Activated T-cell treated with anti-CD3 and anti-CD28 coated beads, Interleukin-2, amount 50 U/mL, for 4 hours (primary cell): ENCODE data around the gene RIT2. TPM values are rescaled to one million over a fixed set of nuclear protein-coding genes. Genes with fewer than 3 reads are reported as not detected.

Source experiments
- ATAC-seq, 2 donors: fragments of 200-7000 bp; cut with Tn5 transposase; one replicate each; pipeline ENCODE4 v1.10.0; 2021
- DNase-seq: peaks from one replicate; pipeline ENCODE4 v3.0.0-alpha.2; 2020
- H3K27me3 Mint-ChIP-seq: one replicate; pipeline ENCODE4 v1.8.0; 2021; ENCODE audit warnings: low read depth, mixed read lengths
- H3K36me3 Mint-ChIP-seq: one replicate; pipeline ENCODE4 v1.8.0; 2022; ENCODE audit warnings: mixed read lengths; ENCODE audit not compliant: insufficient read depth
- H3K4me1 Mint-ChIP-seq: one replicate; pipeline ENCODE4 v1.8.0; 2021; ENCODE audit warnings: low read depth, mixed read lengths
- H3K4me3 Mint-ChIP-seq: one replicate; pipeline ENCODE4 v1.8.0; 2021; ENCODE audit warnings: mild to moderate bottlenecking, moderate library complexity, mixed read lengths
- H3K9me3 Mint-ChIP-seq: one replicate; pipeline ENCODE4 v1.8.0; 2021; ENCODE audit warnings: mixed read lengths
- total RNA-seq, 3 donors: library from RNA; stranded (reverse); gene quantifications; one replicate each; pipeline ENCODE4 v1.2.1, GENCODE V29; 2021

Gene RIT2
- total RNA-seq, 3 donors from 2014 or later: not detected

DNA sequence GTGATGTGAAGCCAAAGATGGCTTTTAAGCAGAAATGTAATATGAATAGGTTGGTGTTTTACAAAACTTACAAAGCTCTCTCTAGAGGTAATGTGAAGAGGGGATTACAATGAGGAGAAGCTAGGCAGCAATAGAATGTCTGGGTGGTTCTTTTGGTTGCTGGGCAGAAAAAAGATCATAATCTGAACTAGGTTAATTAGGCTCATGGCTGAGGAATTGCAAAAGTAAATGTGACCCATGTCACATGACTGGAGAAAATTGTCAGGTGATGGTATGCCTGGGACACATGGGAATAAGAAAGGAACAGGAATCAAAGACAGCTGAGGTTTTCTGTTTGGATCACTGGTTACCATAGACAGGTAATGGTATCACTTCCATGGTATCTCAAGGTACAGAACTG is 7.5 kb upstream of the RIT2 start:
- ATAC-seq (no peak), DNase-seq (no peak)
- no peak overlapping the region for H3K4me3 Mint-ChIP-seq
- H3K4me1 Mint-ChIP-seq: no peaks in the 10 kb centered on the region
- no peaks in the 10 kb centered on the region for H3K27me3 Mint-ChIP-seq
- no peaks in the 10 kb centered on the region for H3K9me3 Mint-ChIP-seq
- H3K36me3 Mint-ChIP-seq: no peaks in the 10 kb centered on the region

DNA sequence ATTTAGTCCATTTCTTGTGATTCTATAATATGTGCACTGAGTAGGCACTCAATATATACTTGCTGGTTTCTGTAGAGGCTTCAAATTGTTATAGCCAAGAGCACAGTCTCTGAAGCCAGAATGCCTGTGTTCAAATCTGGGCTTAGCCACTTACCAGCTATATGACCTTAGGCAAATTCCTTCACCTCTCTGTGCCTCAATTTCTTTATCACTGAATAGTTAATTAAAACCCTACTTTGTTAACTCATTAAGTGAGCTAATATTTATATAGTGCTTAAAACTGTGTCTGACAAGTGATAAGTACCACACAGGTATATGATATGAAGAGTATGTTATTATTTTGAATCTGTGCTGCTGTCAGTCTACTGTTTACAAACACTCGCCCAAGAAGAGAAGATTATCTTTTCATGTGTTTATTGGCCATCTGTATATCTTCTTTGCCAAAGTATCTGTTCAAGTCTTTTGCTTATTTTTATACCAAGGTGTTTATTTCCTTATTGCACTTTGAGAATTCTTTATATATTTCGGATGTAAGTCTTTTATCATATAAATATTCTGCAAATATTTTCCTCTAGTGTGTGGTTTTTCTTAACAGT is 1.3 kb upstream of the RIT2 start:
- DNase-seq (no peak), ATAC-seq (no peak)
- Mint-ChIP-seq H3K4me3 (no peak overlapping the region), H3K4me1 (no peaks in the 10 kb centered on the region), H3K27me3 (no peaks in the 10 kb centered on the region), H3K36me3 (no peaks in the 10 kb centered on the region), H3K9me3 (no peaks in the 10 kb centered on the region)

- no peak overlapping the region for H3K4me3 Mint-ChIP-seq
- H3K36me3 Mint-ChIP-seq: no peaks in the 10 kb centered on the region
- H3K27me3 Mint-ChIP-seq: no peaks in the 10 kb centered on the region
- ATAC-seq: no peak
- peaks cover 5% of the 10 kb centered on the region for H3K9me3 Mint-ChIP-seq
- no peak for DNase-seq
- no peaks in the 10 kb centered on the region for H3K4me1 Mint-ChIP-seq
Measured at GRCh38 chr18:43113220-43113895, 2.1 kb downstream of the RIT2 start.

DNA sequence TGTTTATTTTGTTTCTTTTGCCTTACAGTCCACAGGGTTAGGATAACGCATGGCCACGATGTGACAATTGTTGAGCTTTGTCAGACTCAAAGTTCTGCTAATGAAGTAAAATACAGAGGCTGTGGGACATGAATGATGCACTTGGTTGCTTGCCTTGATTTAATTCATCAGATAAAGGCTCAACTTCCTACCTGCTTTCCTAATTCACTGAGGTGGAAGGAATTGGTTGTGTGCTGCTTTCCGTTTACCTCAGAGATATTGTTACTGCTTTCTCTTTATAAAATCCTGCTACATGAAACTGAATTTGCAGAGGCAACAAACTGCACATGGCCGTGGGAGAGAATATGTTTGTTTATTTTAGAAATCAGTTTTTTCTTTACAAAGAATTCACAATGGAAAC is 6.6 kb downstream of the RIT2 start:
- Mint-ChIP-seq H3K36me3 (no peaks in the 10 kb centered on the region), H3K4me1 (no peaks in the 10 kb centered on the region), H3K4me3 (no peak overlapping the region), H3K27me3 (no peaks in the 10 kb centered on the region), H3K9me3 (peaks cover 8% of the 10 kb centered on the region)
- DNase-seq (no peak), ATAC-seq (no peak)

- ATAC-seq: no peak
- Mint-ChIP-seq H3K4me3 (no peak overlapping the region), H3K36me3 (no peaks in the 10 kb centered on the region), H3K27me3 (no peaks in the 10 kb centered on the region), H3K9me3 (peaks cover 12% of the 10 kb centered on the region), H3K4me1 (no peaks in the 10 kb centered on the region)
- DNase-seq: no peak
Measured at GRCh38 chr18:43108469-43108868, 7.0 kb downstream of the RIT2 start.

DNA sequence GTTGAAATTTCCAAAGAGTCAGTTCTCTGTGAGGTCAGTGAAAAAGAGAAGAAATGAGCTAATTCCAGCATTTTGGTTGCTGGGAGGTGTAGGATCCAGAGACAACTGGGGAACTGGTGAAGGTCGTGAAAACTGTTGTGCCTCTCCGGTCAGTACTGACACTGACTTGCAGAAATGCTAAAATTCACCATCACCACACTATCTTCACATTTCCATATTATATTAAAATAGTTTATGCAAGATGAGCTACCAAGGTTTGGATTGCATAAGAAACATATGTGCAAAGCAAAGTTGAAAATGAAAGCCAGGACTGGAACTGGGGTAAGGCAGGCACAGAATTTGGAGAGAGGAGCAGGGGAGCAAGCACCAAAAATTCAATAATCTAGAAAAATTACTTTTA is 21.8 kb downstream of the RIT2 start:
- ATAC-seq (no peak), DNase-seq (no peak)
- Mint-ChIP-seq H3K36me3 (no peaks in the 10 kb centered on the region), H3K27me3 (no peaks in the 10 kb centered on the region), H3K4me1 (no peaks in the 10 kb centered on the region), H3K9me3 (peaks cover 12% of the 10 kb centered on the region), H3K4me3 (no peak overlapping the region)

- ATAC-seq (no peak), DNase-seq (no peak)
- no peaks in the 10 kb centered on the region for H3K4me1 Mint-ChIP-seq
- no peak overlapping the region for H3K4me3 Mint-ChIP-seq
- H3K27me3 Mint-ChIP-seq: no peaks in the 10 kb centered on the region
- peaks cover 12% of the 10 kb centered on the region for H3K9me3 Mint-ChIP-seq
- H3K36me3 Mint-ChIP-seq: no peaks in the 10 kb centered on the region
Measured at GRCh38 chr18:43092539-43092938, 22.9 kb downstream of the RIT2 start.

DNA sequence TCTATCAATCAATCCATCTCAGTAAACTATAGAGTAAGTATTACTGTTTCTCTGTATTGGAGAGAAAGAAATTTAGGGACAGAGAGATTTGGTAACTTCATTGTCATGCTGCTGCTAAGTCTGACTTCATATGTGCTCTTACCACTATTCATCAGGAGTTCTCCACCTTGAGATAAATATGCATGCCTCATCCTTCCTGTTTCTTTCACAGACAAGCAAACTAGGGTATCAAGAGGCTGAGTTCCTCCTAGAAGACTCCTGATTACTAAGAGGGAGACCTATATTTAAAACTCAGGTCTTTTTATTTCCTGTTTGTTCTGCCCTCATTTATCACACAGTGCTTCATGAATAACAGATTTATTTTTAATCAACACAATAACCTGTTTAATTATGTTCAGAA is 34.1 kb downstream of the RIT2 start:
- ATAC-seq (no peak), DNase-seq (no peak)
- Mint-ChIP-seq H3K4me1 (no peaks in the 10 kb centered on the region), H3K9me3 (peaks cover 33% of the 10 kb centered on the region), H3K27me3 (no peaks in the 10 kb centered on the region), H3K4me3 (no peak overlapping the region), H3K36me3 (no peaks in the 10 kb centered on the region)

GRCh38 chr18:43080671-43081070 is 34.8 kb downstream of the RIT2 start:
- no peaks in the 10 kb centered on the region for H3K4me1 Mint-ChIP-seq
- H3K36me3 Mint-ChIP-seq: no peaks in the 10 kb centered on the region
- no peak for DNase-seq
- ATAC-seq: no peak
- peaks cover 33% of the 10 kb centered on the region for H3K9me3 Mint-ChIP-seq
- no peaks in the 10 kb centered on the region for H3K27me3 Mint-ChIP-seq
- H3K4me3 Mint-ChIP-seq: no peak overlapping the region

- peaks cover 1% of the 10 kb centered on the region for H3K27me3 Mint-ChIP-seq
- ATAC-seq (no peak), DNase-seq (no peak)
- H3K36me3 Mint-ChIP-seq: no peaks in the 10 kb centered on the region
- H3K4me3 Mint-ChIP-seq: no peak overlapping the region
- H3K9me3 Mint-ChIP-seq: peaks cover 25% of the 10 kb centered on the region
- no peaks in the 10 kb centered on the region for H3K4me1 Mint-ChIP-seq
Measured at GRCh38 chr18:43079422-43079821, 36.1 kb downstream of the RIT2 start.

- DNase-seq (no peak), ATAC-seq (no peak)
- H3K4me3 Mint-ChIP-seq: no peak overlapping the region
- peaks cover 28% of the 10 kb centered on the region for H3K9me3 Mint-ChIP-seq
- H3K36me3 Mint-ChIP-seq: no peaks in the 10 kb centered on the region
- H3K4me1 Mint-ChIP-seq: no peaks in the 10 kb centered on the region
- peaks cover 1% of the 10 kb centered on the region for H3K27me3 Mint-ChIP-seq
Measured at GRCh38 chr18:43078478-43079092, 36.9 kb downstream of the RIT2 start.

GRCh38 chr18:43077510-43078308 is 37.8 kb downstream of the RIT2 start:
- Mint-ChIP-seq H3K27me3 (peaks cover 1% of the 10 kb centered on the region), H3K9me3 (peaks cover 32% of the 10 kb centered on the region), H3K4me3 (no peak overlapping the region), H3K4me1 (no peaks in the 10 kb centered on the region), H3K36me3 (no peaks in the 10 kb centered on the region)
- DNase-seq: no peak
- no peak for ATAC-seq

GRCh38 chr18:43073771-43074170 is 41.7 kb downstream of the RIT2 start:
- peaks cover 19% of the 10 kb centered on the region for H3K9me3 Mint-ChIP-seq
- H3K4me3 Mint-ChIP-seq: no peak overlapping the region
- H3K36me3 Mint-ChIP-seq: no peaks in the 10 kb centered on the region
- H3K4me1 Mint-ChIP-seq: no peaks in the 10 kb centered on the region
- DNase-seq (no peak), ATAC-seq (no peak)
- H3K27me3 Mint-ChIP-seq: peaks cover 1% of the 10 kb centered on the region

GRCh38 chr18:43068781-43069180 is 46.7 kb downstream of the RIT2 start:
- Mint-ChIP-seq H3K4me1 (no peaks in the 10 kb centered on the region), H3K27me3 (no peaks in the 10 kb centered on the region), H3K4me3 (no peak overlapping the region), H3K9me3 (peaks cover 19% of the 10 kb centered on the region), H3K36me3 (no peaks in the 10 kb centered on the region)
- DNase-seq (no peak), ATAC-seq (no peak)
